Epithelial cell of alveolus of lung (primary cell): Measurements from ENCODE around the gene DENND10. TPM values are rescaled to one million over a fixed set of nuclear protein-coding genes. Genes with fewer than 3 reads are reported as not detected.

Source experiments
- total RNA-seq: library from RNA; depleted of rRNA; stranded (reverse); fragments of >200 nt; gene quantifications from 2 replicates; pipeline ENCODE4 v1.2.1, GENCODE V29; 2015

Gene DENND10
- 46.8 and 65.8 TPM in 2 replicates for total RNA-seq

DNA sequence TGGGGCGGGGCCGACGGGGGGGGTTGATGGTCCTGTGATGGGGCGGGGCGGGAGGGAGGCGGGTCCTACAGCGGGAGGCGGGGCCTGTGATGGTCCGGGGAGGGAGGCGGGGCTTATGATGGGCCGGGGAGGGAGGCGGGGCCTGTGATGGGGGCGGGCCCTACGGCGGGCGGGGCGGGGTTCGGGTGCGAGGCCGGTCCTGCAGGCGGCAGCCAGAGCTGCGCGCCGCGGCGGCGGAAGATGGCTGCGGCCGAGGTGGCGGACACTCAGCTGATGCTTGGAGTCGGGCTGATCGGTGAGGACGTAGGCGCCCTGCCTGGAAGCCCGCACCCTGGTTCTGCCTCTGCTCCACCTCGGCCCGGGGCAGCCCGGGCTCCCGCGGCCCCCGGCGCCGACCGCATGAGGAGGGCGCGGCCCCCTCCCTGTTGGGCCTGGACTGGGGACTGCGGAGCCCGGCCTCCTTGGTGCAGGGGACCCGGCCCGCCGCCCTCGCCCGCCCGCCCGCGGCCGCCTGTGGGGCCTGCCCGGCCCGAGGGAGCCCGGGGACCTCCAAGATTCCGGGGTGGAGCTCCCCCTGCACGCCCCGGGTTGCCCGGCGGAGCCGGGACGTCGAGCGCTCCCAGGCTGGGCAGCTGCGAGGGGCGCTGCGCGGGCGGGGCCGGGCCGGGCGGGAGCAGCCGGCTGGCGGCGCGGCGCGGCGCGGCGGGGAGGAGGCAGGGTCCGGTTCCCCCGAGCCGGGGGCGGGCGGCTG, at the start of gene DENND10:
TSS of gene DENND10 (plus strand) at position 211 of the 751 bp plus-strand sequence. CDS start at position 241, 30 bp downstream.

GRCh38 chr10:119080521-119081259, 23.2 kb upstream of the DENND10 start, which contains the start of gene EIF3A:
EIF3A (minus strand) TSS chr10:119080817; CDS start chr10:119080676, 141 bp downstream.

GRCh38 chr10:119165171-119166117, 61.5 kb downstream of the DENND10 start, which contains the start of gene SFXN4:
SFXN4 (minus strand) TSS chr10:119165714; CDS start chr10:119165647, 67 bp downstream.

GRCh38 chr10:119178372-119179119, 74.6 kb downstream of the DENND10 start, which contains the start of gene PRDX3:
PRDX3 (minus strand) TSS chr10:119178812; CDS start chr10:119178790, 22 bp downstream.

Other genes starting within 250 kb of the DENND10 start
- gene NANOS1, start 74.4 kb upstream of the DENND10 start, total RNA-seq = 0.65 and 0.72 TPM in 2 replicates
- gene EIF3A, start 23.3 kb upstream of the DENND10 start, total RNA-seq = 74.6 and 79.5 TPM in 2 replicates
- 5.6 and 13.3 TPM in 2 replicates for gene SFXN4, start 61.6 kb downstream of the DENND10 start, total RNA-seq
- 108 and 170 TPM in 2 replicates for gene PRDX3, start 74.7 kb downstream of the DENND10 start, total RNA-seq
- 17.8 and 87.9 TPM in 2 replicates for gene GRK5, start 103.5 kb downstream of the DENND10 start, total RNA-seq